ENCODE data around the gene CCDC187.

GRCh38 chr9:136331556-136332481 is 27.9 kb upstream of the CCDC187 start:
- TF ChIP-seq POLR2AphosphoS5 (IDR thresholded peaks at IDR 0.05) (no peak), CTCF (IDR thresholded peaks at IDR 0.05) (no peak)

Measured in transverse colon (tissue), 4 donors.